NCI-H2029 (cell line): Measurements from ENCODE around the gene SAMD4B.

Experiments
- DNase-seq: peaks from one replicate; lab custom pipeline; 2025; lab: John Stamatoyannopoulos, UW

Gene SAMD4B

GRCh38 chr19:39390751-39391437 lies 48.7 kb downstream of the SAMD4B start, which contains the start of the genes MED29 and PAF1:
Gene MED29 (plus strand): TSS chr19:39391378. CDS start chr19:39391423, 45 bp downstream.
Gene PAF1 (minus strand): TSS chr19:39391106. CDS start chr19:39390864, 242 bp downstream.
- DNase-seq: peak; percentile 99

GRCh38 chr19:39397360-39398296 lies 55.4 kb downstream of the SAMD4B start:
- peak; percentile 56 for DNase-seq

- no peak for DNase-seq
These were observed 56.2 kb downstream of the SAMD4B start for GRCh38 chr19:39398297-39398864.

GRCh38 chr19:39399668-39400050 lies 57.4 kb downstream of the SAMD4B start:
- no peak for DNase-seq

- DNase-seq: no peak
These were observed 57.8 kb downstream of the SAMD4B start for GRCh38 chr19:39400061-39400460.

GRCh38 chr19:39401070-39401548 lies 58.9 kb downstream of the SAMD4B start:
- DNase-seq: no peak

- no peak for DNase-seq
These were observed 59.5 kb downstream of the SAMD4B start for GRCh38 chr19:39401549-39402345.

GRCh38 chr19:39402346-39403300 lies 60.4 kb downstream of the SAMD4B start:
- DNase-seq: peak; percentile 78

- peak; percentile 71 for DNase-seq
These were observed 61.4 kb downstream of the SAMD4B start for GRCh38 chr19:39403331-39404312.

GRCh38 chr19:39405261-39405957 lies 63.2 kb downstream of the SAMD4B start:
- no peak for DNase-seq

- DNase-seq: no peak
These were observed 63.9 kb downstream of the SAMD4B start for GRCh38 chr19:39405958-39406655.

GRCh38 chr19:39406656-39407409 lies 64.6 kb downstream of the SAMD4B start, which contains the start of gene ZFP36:
Gene ZFP36 (plus strand): TSS chr19:39406847. CDS start chr19:39406905, 58 bp downstream.
- peak; percentile 63 for DNase-seq

- DNase-seq: no peak
These were observed 65.1 kb downstream of the SAMD4B start for GRCh38 chr19:39407410-39407659.

- no peak for DNase-seq
These were observed 65.6 kb downstream of the SAMD4B start for GRCh38 chr19:39407660-39408391.

- peak; percentile 59 for DNase-seq
These were observed 66.4 kb downstream of the SAMD4B start for GRCh38 chr19:39408392-39409207.
